ENCODE data around the gene TRABD2B.

TRABD2B gene

DNA sequence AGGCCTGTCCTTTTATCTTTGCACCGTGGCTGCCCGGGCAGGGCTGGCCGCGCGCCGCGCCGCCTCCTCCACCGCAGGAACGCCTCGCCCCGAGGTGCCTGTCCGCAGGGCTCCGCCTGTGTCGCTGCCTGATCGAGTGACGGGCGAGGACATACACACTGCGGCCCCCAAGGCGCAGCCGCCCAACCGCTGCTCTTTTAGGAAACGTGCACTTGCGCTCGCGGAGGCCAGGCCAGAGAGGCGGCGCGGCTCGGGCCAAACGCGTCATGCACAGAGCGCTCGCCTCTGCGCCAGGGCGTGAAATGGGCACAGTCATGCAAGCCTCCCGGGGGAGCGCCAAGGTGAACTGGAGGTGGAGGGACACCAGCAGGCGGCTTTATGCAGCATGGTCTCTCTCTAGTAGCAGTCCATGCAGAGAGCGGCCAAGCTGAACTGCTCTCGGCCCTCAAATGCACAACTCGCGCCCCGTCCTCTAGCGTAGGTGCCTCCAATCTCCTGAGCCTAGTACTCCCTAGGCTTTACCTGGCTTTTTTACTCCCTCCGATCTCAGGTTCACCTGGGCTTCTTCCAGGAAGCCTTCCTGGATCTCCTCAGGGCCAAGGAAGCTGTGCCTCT, 12.9 kb downstream of the TRABD2B start:
- H3K27ac ChIP-seq, result no peak overlapping the region
- TF ChIP-seq CTCF (conservative IDR thresholded peaks at IDR 0.05), result no peak

DNA sequence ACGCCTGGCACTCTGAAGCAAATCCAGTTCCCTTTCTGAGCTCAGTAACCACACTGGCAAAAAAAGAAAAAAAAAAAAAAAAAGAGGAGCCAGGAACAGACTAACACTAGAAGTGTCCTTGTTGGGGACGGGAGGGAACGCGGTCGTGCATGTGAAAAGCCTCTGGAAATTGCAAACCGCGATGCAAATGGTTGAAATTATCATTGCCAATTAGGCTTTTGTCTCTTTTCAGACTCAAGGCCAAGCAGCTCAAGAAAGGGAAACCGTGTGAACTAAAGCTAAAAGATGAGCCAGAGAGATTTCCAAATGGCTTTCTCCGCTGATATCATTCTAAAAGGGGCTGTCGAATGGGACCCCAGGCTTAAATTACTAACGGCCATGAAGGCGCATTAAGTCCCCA, 13.5 kb downstream of the TRABD2B start:
- no peak for TF ChIP-seq CTCF (conservative IDR thresholded peaks at IDR 0.05)
- no peak overlapping the region for H3K27ac ChIP-seq

DNA sequence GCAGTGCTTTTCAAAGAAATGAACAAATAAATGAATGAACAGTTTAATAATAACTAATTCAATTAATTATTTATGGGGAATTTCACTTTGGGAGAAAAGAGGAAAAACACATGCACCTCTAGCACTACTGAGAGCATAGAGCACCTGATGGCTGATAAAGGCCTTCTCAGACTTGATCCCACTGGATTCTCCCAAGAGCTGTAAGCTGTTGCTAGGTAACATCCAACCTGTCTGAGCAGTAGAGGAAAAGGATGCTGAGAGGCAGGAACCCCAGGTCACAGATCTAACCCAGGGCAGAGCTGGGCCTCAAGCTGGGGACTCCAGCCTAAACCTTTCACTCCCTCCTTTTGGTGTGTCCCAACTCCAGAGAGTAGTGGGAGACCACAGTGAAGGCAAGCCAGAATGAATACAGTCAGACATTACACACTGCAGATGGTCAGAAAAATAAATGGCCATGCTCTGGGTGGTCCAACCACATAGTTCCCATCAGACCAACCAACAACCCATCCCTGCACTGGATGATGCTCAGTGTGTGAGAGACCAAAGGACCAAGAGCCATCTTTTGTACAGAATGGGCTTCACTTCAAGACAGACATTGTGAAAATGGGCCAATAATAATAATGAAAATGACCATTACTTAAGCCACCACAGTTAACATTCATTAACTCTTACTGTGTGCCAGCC, 15.4 kb downstream of the TRABD2B start:
- no peak for TF ChIP-seq CTCF (conservative IDR thresholded peaks at IDR 0.05)
- no peak overlapping the region for H3K27ac ChIP-seq

DNA sequence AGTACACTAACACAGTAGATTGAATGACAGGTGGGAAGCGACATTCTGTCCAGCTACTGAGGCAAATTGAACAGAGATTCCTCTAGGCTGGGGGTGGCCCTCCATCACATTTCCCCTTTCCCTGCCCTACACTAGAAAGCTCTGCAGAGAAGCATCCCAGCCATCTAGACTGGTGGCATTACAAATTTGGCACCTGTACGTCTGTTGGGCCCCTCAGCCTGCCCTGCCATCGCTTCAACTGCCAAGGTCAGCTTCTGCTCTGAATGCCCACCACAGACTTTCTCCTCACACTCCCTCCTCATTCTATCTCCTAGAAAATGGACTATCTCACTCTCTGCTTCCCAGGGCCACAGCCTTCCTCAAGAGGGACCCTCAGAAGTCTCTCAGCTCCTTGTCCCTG, 16.7 kb downstream of the TRABD2B start:
- TF ChIP-seq CTCF (conservative IDR thresholded peaks at IDR 0.05), result no peak
- no peak overlapping the region for H3K27ac ChIP-seq

- no peak for TF ChIP-seq CTCF (conservative IDR thresholded peaks at IDR 0.05)
- no peak overlapping the region for H3K27ac ChIP-seq
These were observed 17.5 kb downstream of the TRABD2B start for GRCh38 chr1:47979724-47980123.

GRCh38 chr1:47978486-47978885, 18.7 kb downstream of the TRABD2B start:
- no peak overlapping the region for H3K27ac ChIP-seq
- no peak for TF ChIP-seq CTCF (conservative IDR thresholded peaks at IDR 0.05)

DNA sequence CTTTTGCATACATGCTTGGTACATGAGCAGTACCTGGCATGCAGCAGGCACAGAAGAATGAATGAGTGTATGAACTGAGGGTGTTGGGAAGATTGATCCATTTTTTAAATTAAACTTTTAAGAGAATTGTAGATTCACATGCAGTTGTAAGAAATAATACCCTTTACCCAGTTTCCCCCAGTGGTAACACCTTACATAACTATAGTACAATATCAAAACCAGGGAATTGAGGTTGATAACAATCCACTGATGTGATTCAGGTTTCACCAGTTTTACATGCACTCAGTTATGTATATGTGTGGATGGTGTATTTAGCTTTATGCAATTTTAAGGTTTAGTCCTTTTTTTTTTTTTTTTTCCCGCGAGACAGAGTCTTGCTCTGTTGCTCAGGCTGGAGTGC, 20.5 kb downstream of the TRABD2B start:
- no peak for TF ChIP-seq CTCF (conservative IDR thresholded peaks at IDR 0.05)
- no peak overlapping the region for H3K27ac ChIP-seq

Measured in VCaP (cell line).